ENCODE data around the gene MAGI2.

MAGI2 gene

DNA sequence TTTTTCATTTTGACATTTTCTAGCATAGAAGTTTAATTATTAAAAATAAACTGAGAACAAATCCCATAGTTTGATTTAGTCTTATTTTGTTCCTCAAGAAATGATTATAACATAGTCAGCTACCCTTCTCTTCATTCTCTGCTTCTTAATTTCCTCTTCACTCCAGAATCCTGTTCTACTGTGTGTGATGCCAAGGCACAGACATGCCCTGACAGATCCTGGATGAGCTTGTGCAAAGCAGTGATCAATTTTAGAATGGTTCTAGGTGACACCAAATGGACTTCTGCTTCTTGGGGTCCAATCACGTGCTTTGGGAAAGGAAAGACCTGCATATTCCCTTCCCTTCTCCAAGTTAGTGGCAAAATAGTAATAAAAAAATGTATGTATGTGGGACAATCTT lies 665.6 kb downstream of the MAGI2 start:
- no peak for DNase-seq (ENCODE audit: low read depth in 2 of 2)

DNA sequence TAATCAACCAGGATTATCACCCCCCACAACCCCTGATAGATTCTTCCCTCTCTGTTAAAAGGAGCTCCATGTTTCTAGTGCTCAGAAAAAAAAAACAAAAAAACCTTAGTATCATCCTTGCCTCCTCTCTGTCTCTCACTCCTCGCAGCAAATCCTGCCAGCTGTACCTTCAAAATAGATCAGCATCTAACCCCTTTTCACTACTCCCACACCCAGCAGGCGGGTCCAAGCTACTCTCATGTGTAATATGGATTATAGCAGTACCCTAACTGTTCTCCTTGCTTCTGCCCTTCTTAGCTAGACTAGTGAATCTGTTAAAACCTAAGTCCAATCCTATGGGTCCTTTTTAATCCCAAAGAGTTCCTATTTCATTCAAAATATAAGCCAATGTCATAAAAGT lies 667.4 kb downstream of the MAGI2 start:
- no peak for DNase-seq (ENCODE audit: low read depth in 2 of 2)

DNA sequence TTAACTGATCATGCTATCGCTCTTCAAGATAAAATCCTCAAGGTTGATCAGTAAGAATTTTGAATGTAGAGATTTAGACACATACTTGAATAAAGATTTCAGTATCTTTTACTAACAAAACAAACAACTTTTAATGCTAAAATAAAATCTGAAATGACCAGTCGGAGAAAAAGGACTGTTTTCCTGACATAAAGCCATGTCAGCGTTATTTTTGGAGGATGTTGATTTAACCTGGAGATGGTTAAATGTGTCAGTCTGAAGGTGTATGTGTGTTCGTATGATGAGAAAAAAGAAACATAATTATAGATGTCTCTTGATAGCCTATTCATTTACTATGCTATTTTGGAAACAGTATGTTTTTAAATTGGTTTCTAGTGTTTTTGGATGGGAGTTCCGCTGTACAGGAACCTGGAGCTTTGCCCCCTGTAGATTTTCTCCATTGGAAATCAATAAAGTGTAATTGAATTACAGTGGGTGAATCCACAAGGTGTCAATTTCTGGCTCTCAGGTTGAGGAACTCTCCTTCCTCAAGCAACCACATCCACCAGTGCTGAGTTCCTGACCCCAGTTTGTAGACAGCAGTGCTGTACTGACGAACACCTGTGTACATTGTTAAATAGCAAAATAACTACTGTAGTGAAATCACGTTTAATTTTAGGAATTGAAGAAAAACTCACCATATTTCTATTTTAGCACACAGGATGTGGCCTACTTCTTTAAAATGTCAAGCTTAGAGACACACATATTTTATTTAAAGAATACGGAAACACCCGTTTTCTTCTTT lies 670.1 kb downstream of the MAGI2 start:
- no peak for DNase-seq (ENCODE audit: low read depth in 2 of 2)

DNA sequence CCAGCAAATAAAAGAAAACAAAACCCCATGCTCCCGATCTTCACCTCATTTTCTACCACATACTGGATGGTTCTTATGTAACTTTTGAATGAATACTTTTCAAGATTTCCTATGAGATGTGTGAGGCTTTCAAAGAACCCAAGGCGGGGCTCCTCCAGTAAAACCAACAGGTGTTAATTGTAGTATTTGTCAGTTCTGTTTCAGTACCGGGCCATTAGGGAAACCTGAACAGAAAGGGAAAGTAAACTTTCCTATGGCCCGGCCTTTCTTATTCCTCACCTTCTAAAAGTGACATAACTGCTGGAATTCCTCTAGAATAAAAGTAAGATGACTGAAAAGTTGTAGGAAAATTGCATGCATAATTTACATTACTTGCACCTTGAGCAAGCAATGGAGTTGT lies 672.9 kb downstream of the MAGI2 start:
- DNase-seq (ENCODE audit: low read depth in 2 of 2), result no peak

DNA sequence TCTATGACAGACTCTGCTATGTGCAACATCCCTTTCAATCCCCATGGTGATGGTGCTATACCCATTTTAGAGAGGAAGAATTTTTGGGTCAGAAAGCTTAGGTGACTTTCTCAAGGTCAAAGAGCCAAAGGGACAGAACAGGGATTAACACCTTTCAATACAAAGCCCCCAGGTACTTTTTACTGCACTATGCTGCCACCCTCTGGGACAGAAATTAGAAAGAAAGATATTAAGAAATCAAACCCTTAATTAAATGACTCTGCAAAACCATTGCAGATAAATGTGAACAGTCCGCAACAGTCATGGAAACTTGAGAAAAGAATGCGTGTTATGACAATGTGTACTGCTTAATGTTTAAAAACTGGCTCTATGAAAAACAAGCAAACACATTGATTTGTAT lies 673.7 kb downstream of the MAGI2 start:
- DNase-seq (ENCODE audit: low read depth in 2 of 2), result no peak

DNA sequence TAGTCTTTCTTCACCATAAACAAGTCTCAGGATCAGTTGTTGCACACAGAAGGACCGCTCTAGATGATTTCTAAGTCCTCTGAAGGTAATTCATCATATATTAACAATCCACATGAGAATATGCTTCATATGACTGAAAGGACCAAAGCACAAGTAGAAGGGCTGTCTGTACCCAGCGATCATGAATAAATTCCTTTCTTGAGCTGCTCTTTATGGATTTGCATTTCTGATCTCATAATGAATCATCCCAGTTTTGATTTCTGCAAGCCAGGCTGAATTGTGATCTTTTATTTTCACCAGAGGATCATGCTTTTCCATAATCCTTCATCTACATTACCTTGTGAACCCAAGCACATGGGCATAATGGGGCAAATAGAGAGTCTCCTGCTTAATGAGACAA lies 675.6 kb downstream of the MAGI2 start:
- DNase-seq (ENCODE audit: low read depth in 2 of 2), result no peak

DNA sequence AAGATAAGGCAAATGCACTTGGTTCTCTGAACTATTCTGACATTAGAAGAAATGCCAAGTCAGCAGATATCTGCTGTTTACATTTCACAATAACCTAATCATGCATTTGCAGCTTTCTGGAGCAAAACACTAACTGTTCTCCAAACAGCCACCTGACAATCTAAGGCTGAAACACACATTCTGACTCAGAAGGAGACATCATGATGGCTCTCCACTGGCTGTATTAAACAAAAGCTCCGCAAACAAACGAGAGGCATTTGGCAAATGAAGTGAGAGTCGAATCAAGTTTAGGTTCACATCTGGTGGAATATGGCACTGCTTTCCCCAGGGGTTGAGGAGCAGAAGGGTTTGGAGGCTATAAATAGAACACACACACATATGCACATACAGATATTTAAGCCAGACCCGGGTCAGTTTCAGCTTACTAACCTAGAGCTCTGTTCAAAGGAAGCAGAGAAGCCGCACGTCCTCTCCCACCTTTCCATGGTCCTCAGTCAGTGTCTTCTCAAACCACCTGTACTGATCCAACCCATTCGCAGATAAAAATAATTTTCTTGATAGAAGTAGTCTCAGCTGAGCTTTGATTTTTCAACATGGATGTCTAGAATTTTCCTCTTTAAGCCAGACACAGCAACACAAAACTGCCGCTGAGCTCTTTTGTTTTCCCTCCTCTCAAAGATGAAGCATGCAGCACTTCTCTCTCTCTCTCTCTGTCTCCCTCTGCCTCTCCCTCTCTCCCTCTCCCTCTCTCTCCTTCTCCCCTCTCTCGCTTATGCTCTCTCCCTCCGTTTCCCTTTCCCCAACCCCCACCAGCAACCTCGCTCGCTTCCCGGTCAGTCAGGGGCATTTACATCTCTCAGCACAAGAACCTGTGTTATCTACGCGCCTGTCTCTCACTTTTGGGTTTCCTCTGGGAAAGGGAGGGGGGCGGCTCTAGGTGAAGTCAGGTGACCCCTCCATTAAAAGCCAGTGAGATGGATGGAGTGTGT lies 682.8 kb downstream of the MAGI2 start:
- no peak for DNase-seq (ENCODE audit: low read depth in 2 of 2)

DNA sequence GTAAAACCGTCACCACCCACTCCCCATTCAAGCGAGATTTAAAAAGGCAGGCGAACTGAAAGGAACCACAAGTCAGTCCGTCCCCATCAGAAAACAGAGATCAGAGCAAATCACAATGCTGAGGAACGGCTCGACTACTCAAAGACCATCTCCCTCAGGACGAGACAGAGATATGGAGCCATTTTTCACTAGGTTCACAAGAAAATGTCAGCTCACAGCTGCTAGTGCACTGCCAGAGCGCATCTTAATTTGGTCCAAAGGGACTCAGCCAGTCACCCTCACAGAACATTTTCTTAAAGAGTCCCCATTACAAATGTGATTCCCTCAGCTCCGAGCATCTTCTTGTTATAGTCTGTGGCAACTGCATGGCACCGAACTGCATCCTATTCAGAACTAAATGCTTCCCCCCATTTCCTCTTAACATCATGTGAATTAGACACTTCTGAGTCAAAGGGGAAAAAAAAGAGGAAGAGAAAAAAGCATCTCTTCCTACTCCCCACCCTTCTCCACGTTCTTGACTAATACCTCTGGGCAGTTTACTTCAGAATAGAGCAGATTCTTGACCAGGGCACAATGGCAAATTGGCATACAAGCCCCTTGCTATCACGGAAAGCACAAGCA lies 683.9 kb downstream of the MAGI2 start:
- no peak for DNase-seq (ENCODE audit: low read depth in 2 of 2)

DNA sequence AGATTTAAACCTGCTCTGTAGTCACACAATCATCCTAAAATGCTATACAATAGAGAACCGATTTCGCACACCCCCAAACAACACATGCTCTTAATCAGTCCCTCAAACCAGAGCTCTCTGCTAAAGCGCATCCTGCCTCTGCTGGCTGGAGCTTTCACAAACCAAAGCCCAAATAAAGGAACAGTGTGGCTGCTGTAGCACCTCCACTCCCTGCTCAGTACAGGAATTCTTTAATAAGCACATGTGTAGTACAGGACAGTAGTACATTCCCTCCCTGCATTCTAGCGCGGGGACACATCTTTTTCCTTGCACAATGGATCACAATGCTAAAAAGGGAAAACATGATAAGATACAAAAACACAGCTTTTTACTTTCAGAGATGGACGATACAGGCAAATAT lies 684.6 kb downstream of the MAGI2 start:
- no peak for DNase-seq (ENCODE audit: low read depth in 2 of 2)

DNA sequence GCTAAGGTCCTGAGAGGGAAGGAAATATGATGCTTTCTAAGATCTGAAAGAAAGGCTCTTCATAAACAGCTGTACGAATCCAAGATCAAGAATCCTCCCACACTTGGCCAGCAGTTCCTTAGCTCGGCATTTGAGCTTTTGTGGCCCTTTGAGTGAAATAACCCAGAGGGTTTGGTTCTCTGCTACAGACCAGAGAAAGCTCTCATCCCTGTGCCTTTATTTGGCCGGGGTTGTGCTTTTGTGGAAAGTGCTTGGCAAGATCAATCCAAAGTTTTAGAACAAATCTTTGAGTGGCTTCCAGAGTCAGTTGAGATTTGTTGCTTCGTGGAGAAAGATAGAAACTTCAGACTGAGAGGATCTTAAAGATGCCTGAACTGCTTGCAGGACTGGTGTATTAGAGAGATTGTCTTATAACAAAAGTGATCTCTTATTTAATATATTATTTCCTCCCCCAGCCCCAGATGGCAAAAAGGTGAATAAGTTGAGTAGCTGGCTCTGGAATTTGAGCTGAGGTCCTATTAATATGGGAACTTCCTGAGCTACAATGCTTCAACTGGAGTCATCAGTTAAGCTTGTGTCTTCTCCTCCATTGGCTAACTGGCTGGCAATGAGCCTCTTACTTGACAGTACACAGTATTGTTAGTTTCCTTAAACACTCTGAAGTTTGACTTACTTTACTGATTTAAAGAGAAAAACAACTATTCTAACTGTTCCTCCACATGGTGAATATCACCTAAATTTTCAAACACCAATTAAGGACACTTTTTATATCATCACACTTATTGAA lies 687.3 kb downstream of the MAGI2 start:
- no peak for DNase-seq (ENCODE audit: low read depth in 2 of 2)

DNA sequence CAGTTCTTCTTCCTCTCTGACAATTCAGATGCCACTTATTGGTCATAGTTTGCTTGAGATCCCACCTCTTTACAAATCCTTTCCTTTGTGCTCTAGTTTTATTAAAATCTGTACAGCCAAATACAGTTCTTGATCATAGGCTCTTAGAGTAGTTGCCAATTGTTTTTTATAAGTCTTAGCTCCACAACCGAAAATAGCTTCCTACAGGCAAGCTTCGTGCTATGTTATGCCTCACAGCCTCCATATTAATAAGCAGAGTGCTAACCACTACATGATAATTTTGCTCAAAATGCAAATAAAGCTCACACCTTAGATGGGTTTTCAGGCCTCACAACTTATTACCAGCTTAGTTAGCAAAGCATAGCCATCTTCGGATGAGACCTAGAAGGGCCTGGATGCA lies 688.9 kb downstream of the MAGI2 start:
- DNase-seq (ENCODE audit: low read depth in 2 of 2), result no peak

DNA sequence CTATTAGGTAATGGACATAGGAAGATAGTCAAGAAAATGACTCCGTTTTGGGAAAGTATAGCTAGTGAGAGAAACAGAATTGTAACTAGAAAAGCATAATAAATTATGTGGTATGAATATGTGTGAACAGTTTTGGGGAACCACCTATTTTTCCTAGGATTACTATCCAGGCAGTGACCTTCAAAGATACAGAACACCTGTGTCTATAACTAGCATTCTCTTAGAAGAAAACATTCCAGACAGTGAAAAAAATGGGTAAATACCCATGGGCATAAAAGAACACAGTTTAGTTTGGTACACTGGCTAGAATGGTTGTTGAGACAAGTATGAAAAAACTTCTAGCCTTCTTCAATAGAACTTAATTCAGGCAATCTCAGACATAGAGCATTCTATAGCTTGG lies 690.8 kb downstream of the MAGI2 start:
- no peak for DNase-seq (ENCODE audit: low read depth in 2 of 2)

DNA sequence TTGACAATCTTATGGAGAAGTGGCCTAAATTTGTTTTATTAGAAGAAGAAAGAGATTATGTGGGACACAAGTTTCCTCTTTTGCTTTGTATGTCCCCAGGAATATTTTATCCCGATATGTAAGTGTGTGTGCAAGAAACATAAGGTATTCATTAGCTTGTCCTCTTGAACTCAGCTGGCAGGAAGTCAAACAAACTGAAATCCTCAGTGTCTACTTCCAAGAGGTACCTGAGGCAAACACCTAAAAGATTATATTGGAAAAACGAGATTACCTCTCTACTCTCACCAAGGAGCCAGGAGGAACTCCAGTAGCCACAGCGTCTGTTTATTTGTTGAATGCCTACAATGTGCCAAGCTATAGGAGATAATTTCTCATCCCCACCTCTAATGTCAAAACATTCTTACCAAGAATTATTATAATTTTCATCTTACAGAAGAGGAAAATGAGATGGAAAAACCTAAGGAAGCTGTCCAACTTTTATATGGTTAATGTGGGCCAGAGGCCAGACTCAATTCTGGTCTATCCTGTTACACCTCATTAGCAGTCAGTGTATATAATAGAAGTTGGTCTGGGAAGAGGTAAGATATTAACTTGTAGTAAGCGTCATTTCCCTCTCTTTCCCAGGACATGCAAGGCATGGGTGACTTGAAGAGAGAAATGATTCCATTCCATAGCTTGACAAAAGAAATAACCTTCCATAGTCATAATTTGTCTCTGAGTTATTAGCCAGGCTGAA lies 692.7 kb downstream of the MAGI2 start:
- no peak for DNase-seq (ENCODE audit: low read depth in 2 of 2)

DNA sequence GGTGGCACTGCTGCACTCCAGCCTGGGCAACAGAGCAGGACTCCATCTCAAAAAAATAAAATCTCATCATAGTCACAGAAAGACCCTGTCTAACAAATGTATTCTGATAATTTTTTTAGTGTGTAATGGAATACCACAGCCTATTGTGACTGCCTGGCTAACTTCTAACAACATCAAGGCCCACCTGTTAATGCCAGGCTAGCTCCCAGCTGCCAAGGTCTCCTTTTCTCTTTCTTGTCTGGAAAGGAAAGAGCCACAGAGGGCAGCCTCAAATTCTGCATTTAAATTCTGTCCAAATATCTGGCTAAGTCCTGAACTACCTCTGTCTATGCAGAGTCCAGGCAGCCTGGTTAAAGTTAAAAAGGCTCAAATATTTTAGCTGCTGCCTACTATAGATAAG lies 700.9 kb downstream of the MAGI2 start:
- DNase-seq (ENCODE audit: low read depth in 2 of 2), result no peak

DNA sequence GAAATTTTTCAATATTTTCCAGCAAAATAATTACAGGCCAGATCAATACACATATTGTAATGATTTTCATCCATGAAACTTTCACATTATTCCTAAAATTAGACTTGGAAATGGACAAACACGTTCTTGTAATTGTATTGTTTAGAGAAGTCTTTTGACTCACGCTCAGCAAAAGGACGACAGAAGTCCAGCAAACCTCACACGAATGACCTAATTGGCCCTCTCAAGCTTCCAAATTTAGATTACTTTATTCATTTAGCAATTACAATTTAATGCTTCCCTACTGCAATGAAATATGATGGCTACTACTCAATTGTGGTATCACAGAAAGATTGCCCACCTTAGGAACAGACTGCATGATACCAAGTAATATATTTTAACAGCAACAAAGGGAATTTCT lies 702.2 kb downstream of the MAGI2 start:
- DNase-seq (ENCODE audit: low read depth in 2 of 2), result no peak

DNA sequence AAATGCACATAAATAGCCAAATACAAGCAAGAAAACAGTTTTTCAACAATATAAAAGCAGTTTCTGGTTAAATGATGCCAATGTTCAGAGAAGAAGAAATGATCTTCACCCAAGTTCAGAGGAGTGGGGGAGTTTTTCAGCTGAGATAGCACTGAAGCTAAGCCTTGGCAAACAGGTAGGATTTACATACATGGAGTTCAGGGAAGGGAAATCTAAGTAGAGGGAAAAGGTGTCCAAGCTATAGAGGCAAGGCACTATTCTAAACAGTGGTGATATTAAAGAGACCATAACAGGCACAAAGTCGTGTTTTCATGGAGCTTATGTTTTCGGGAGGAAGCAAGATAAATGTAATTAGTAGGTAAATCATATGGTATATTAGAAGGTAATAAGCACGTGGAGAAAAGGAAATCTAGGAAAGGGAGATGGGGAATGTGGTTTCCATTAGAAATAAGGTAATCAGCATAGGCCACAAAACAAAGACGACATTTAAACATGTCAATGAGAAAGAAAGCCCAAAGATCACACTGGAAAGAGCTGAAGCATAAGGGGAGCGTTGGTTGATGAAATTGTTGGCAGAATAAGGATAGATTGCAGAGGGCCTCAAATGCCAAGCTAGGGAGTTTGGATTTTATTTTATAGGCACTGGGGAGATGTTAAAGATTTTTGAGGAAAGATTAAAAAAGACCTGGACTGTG lies 704.3 kb downstream of the MAGI2 start:
- DNase-seq (ENCODE audit: low read depth in 2 of 2), result no peak

DNA sequence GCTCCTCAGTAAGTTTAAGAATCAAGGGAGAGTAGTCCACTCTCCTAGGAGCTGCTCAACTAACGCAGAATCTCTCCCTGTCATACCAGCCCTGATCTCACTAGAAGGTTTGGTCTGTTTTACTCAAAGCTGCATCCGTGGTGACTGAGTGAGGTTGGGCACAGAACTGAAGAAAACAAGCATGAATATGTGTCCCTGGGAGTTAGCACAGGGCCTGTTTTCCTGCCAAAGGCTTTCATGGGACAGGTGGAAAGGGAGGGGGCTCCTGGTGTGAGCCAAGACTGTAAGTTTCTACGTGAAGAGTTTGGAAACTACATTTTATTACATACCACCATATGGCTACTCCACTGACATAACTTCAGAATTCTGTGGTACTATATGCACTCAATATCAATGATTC lies 705.9 kb downstream of the MAGI2 start:
- DNase-seq (ENCODE audit: low read depth in 2 of 2), result no peak

DNA sequence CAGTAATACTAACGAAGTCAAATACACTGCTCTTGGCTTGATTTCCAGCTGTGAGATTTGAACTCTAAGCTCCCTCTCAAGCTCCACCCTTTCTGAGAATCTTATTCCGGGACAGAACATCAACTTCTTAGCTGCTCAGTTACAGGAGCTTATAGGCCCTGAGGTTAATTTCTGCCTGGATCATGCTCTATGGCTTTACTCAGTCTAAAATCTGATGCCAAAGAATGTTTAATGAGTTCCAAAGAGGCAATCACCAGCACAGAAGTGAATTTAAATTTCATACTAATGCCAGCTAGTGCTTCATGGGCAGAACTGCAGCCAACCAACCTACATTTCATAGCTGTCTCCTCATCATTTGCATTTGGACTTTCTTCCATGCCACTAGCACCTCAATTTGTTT lies 707.2 kb downstream of the MAGI2 start:
- no peak for DNase-seq (ENCODE audit: low read depth in 2 of 2)

DNA sequence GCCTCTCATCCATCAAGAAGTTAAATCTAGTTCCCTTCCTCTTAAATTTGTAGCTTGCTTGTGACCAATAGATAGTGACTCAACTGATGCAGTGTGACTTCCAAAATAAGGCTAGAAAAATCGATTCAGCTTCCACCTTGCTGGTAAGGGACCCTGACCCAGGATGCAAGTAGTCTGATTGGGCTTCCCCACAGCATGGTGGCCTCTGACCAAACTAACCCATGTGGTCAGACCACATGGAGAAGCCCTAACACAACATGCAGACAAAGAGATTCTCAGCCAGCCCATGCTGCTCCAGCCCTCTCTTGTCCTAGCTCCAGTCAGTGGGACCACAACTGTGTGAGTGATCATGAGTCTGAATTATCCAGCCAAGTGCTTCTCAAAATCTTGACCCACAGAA lies 710.8 kb downstream of the MAGI2 start:
- no peak for DNase-seq (ENCODE audit: low read depth in 2 of 2)

DNA sequence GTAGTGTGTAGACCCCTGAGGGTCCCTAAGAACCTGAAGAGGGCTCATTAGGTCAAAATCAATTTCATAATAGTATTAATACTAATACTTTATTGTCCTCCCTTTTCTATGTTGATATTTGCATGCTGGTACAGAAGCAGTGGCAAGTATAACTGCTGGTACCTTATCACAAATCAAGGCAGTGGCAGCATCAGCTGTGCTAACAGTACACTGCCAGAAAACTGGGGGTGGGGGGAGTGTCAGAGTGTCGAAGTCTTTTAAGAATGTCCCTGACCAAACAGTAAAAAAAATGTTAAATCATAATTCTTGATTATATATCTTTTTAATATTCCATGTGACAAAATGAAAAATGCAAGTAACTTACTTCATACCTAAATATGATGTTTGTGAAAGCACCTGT lies 716.9 kb downstream of the MAGI2 start:
- DNase-seq (ENCODE audit: low read depth in 2 of 2), result no peak

All from fibroblast of skin of left biceps (primary cell).